H7 (cell line): ENCODE data around the gene CRX. TPM values are rescaled to one million over a fixed set of nuclear protein-coding genes. Genes with fewer than 3 reads are reported as not detected.
"Not testable (repeated sequence)": the region's sequence is repeated elsewhere in the genome, so short reads cannot be mapped to it uniquely, and the experiment has no call there.

Experiments used
- DNase-seq: peaks from one replicate; pipeline ENCODE4 v3.0.0; 2012
- H3K27me3 ChIP-seq: 2 replicates; pipeline ENCODE4 v1.6.0; 2011; ENCODE audit warnings: mild to moderate bottlenecking, low read length; ENCODE audit not compliant: control insufficient read depth, insufficient read depth
- H3K36me3 ChIP-seq: replicated peaks from 2 replicates; pipeline ENCODE4 v1.5.1; 2011; ENCODE audit warnings: low read length; ENCODE audit not compliant: control insufficient read depth, insufficient read depth
- H3K4me3 ChIP-seq: 2 replicates; pipeline ENCODE4 v1.5.1; 2011; ENCODE audit warnings: low read depth, mild to moderate bottlenecking, control low read depth, low read length, moderate library complexity; ENCODE audit not compliant: insufficient read depth
- total RNA-seq: library from RNA; depleted of rRNA; stranded (reverse); fragments of >200 nt; shearing (Covaris generic); gene quantifications from 2 replicates; pipeline ENCODE4 v1.2.3, GENCODE V29; 2014

The CRX gene
- total RNA-seq, 1 experiment from 2014 or later, result 0.07 TPM

DNA sequence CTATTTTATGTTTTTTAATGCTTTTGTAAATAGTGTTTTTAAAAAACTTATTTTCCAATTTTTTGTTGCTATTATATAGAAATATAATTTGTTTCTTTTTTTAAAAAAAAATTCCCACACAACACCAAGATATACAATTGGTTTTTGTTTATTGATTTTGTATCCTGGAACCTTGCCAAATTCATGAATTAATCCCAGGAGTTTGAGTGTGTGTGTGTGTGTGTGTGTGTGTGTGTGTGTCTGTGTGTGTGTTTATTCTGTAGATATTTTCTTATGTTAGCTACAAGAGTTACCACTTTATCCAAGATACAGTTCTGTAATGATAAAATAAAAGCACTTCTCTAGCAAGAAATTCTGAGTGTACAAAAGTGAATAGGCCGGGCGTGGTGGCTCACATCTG, 25.0 kb upstream of the CRX start:
- Histone ChIP-seq H3K27me3 (no peaks in the 10 kb centered on the region), H3K4me3 (no peak overlapping the region), H3K36me3 (no peaks in the 10 kb centered on the region)
- no peak for DNase-seq

GRCh38 chr19:47797996-47798903, 23.5 kb upstream of the CRX start:
- no peaks in the 10 kb centered on the region for H3K27me3 ChIP-seq
- no peak for DNase-seq

DNA sequence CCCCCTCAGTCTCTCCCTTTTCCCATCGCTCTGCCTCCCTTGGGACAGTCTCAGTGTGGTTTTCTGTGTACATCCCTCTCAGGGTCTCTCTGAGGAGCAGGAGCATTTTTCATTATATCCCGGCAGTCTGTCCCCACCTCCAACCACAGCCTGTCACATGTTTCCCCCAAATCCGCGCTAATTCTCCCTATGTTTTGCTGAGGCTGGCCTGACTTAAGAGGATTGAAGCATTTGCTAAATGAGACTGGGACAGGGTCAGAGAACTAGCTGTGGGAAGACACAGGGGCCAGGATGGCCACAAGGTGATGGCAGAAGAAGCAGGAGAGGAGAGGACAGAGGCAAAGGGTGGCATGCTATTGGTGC, 22.9 kb upstream of the CRX start:
- DNase-seq, result no peak
- Histone ChIP-seq H3K36me3 (no peaks in the 10 kb centered on the region), H3K27me3 (no peaks in the 10 kb centered on the region), H3K4me3 (no peak overlapping the region)

More at GRCh38 chr19:47797996-47798903, 23.5 kb upstream of the CRX start:
- Histone ChIP-seq H3K36me3 (no peaks in the 10 kb centered on the region), H3K4me3 (no peak overlapping the region)

- Histone ChIP-seq H3K27me3 (no peaks in the 10 kb centered on the region), H3K4me3 (no peak overlapping the region), H3K36me3 (no peaks in the 10 kb centered on the region)
- DNase-seq, result no peak
Observed at GRCh38 chr19:47801270-47801669, 20.5 kb upstream of the CRX start.

GRCh38 chr19:47802521-47803043, 19.2 kb upstream of the CRX start:
- DNase-seq, result peak; percentile 49
- no peaks in the 10 kb centered on the region for H3K36me3 ChIP-seq
- H3K4me3 ChIP-seq, result no peak overlapping the region
- H3K27me3 ChIP-seq, result no peaks in the 10 kb centered on the region

DNA sequence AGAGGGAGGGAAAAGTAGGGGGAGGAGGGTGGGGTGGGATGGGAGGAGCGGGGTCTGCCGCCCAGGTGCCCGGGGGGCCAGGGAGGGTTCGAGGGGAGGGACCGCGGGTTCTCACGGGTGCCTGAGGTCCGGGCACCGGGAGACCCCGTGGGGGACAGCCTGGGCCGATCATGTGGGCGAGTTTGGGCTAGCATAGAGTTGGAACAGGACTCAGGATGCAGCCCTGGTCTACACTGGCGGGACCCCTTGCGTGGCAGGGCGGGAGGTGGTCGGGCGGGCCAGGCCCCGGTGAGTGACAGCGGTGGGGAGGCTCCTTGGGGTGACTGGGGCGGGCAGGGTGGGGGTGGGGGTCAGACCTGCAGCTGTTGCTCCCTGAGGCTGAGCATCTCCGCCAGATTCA, 18.6 kb upstream of the CRX start:
- not testable (repeated sequence) for DNase-seq, H3K27me3 ChIP-seq, H3K36me3 ChIP-seq, H3K4me3 ChIP-seq

DNA sequence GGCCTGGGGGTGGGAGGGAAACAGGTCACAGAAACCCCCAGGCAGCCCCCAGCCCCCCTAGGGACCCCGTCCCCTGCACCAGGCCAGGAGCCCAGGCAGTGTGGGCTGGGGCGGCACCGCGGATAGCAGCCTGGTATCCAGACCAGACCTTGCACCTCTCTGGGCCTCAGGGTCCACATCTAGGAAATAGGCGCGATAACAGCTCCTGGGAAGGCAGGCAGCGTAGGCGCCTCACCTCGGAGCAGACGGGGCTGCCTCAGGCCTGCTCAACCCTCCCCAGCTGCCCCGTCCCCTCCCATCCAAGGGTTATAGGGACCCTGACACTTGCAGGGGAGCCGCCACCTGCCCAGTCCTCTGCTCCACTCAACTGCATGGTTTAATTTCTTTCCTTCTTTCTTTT, 18.1 kb upstream of the CRX start:
- not testable (repeated sequence) for H3K4me3 ChIP-seq, H3K36me3 ChIP-seq, DNase-seq

DNA sequence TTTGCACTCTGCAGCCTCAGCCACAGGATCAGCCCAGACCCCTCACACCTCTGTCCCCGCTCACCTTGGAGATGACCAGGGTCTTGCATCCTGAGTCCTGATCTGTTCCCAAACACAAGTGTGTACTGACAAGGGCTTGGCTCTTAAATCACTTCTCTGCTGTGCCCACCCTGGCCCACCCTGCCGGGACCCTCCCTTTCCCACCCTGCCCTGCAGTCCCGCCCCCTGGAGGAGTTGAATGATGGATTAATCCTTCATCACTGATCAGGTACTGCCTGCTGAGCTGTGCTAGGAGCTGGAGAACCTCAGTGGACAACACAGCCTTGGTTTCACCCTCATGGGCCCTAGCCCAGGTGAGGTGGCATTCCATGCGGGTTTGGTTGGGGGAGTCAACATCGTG, 17.3 kb upstream of the CRX start, which contains the start of gene TPRX1:
Gene TPRX1, minus strand, starts transcription at position 101 of the 400 bp plus-strand sequence. Its CDS starts 12 bp downstream, at position 89.
- H3K4me3 ChIP-seq, H3K27me3 ChIP-seq, DNase-seq, H3K36me3 ChIP-seq: not testable (repeated sequence)

More for the DNA sequence above, 18.1 kb upstream of the CRX start:
- not testable (repeated sequence) for H3K27me3 ChIP-seq

- Histone ChIP-seq H3K27me3 (no peaks in the 10 kb centered on the region), H3K4me3 (no peak overlapping the region), H3K36me3 (no peaks in the 10 kb centered on the region)
- no peak for DNase-seq
Observed at GRCh38 chr19:47805313-47805712, 16.4 kb upstream of the CRX start.

DNA sequence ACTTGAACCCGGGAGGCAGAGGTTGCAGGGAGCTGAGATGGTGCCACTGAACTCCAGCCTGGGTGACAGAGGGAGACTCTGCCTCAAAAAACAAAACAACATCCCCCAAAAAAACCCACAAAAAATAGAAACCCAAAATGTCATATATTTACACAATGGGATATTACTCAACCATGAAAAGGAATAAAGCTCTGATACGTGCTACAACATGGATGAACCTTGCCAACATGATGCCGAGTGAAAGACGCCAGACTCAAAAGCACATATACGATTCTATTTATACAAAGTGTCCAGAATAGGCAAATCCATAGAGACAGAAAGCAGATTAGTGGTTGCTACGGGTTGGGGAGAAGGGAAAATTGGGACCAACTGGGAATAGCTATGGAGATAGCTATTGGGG, 15.3 kb upstream of the CRX start:
- DNase-seq, result no peak
- H3K27me3 ChIP-seq, result no peaks in the 10 kb centered on the region
- no peak overlapping the region for H3K4me3 ChIP-seq
- no peaks in the 10 kb centered on the region for H3K36me3 ChIP-seq

DNA sequence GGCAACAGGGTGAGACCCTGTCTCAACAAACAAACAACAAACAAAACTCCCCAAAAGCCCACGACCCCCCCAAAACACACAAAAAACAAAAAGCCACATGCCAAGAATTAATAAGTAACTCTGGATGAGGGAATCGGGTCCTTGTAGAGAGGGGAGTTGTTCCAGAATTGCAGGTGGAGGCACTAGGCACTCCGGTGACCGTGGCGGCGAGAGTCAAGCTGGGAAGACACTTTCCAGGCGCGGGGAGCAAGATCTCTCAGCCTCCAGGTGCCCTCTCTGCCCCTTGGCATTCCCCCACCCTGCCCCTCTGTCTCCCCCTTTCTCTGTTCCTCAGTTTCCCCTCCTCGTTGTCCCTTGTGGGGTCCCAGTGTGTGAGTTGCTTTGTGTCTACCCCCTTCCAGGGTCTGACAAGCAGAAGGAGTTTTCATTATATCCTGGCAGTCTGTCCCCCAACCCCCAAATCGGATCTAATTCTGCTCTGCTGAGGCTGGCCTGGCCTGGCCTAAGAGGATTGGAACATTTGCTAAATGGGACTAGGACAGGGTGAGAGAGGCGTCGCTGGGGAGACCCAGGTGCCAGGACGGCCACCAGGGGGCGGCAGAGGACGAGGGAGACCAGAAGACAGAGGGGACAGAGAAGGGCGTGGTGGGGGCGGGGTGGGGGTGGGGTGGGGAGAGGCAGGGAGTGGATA, 8.3 kb upstream of the CRX start:
- peak; percentile 95 for DNase-seq
- Histone ChIP-seq H3K36me3 (no peaks in the 10 kb centered on the region), H3K27me3 (no peaks in the 10 kb centered on the region), H3K4me3 (no peak overlapping the region)

DNA sequence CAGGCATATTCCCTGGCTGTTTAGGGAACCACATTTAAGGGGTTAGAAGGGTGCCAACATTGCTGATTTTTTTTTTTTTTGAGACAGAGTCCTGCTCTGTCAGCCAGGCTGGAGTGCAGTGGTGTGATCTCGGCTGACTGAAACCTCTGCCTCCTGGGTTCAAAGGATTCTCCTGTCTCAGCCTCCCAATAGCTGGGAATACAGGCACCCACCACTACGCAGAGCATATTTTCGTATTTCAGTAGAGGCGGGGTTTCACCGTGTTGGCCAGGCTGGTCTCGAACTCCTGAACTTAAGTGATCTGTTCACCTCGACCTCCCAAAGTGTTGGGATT, 7.8 kb upstream of the CRX start:
- no peak for DNase-seq
- Histone ChIP-seq H3K27me3 (no peaks in the 10 kb centered on the region), H3K36me3 (no peaks in the 10 kb centered on the region), H3K4me3 (no peak overlapping the region)

- H3K4me3 ChIP-seq, DNase-seq, H3K27me3 ChIP-seq, H3K36me3 ChIP-seq: not testable (repeated sequence)
Observed at GRCh38 chr19:47816270-47816669, 5.5 kb upstream of the CRX start.

DNA sequence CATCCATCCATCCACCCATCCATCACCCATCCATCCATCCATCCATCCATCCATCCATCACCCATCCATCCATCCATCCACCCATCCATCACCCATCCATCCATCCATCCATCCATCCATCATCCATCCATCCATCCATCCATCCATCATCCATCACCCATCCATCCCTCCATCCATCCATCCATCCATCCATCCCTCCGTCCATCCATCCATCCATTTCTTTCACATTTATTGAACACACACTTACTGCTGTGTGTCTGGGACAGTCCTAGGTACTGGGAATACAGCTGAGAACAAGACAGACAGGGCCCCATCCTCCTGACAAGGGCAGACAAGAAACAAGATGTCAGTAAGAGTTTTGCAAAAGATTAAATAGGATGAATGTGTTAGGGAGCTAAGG, 3.5 kb upstream of the CRX start:
- H3K27me3 ChIP-seq, DNase-seq, H3K4me3 ChIP-seq, H3K36me3 ChIP-seq: not testable (repeated sequence)

DNA sequence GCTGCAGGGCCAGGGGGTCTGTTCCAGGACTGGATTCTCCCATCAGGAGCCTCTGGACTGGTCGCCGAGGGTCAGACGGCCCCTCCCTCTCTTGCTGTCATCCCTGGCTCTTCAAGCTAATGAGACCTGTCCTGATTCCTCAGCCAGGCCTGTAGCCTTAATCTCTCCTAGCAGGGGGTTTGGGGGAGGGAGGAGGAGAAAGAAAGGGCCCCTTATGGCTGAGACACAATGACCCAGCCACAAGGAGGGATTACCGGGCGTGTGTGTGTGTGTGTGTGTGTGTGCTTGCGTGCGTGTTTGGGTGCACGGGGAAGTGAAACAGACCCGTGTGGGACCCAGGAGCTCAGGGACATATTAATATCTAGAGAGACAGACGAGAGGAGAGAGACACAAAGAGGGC, 1.9 kb upstream of the CRX start:
- no peaks in the 10 kb centered on the region for H3K36me3 ChIP-seq
- DNase-seq, result peak; percentile 86

More for the DNA sequence above, 1.9 kb upstream of the CRX start:
- H3K4me3 ChIP-seq, result no peak overlapping the region
- no peaks in the 10 kb centered on the region for H3K27me3 ChIP-seq
